ENCODE measurements around the gene DNAJB8. TPM values are rescaled to one million over a fixed set of nuclear protein-coding genes. Genes with fewer than 3 reads are reported as not detected.

The DNAJB8 gene
- total and polyA plus RNA-seq, 4 donors = not detected

DNA sequence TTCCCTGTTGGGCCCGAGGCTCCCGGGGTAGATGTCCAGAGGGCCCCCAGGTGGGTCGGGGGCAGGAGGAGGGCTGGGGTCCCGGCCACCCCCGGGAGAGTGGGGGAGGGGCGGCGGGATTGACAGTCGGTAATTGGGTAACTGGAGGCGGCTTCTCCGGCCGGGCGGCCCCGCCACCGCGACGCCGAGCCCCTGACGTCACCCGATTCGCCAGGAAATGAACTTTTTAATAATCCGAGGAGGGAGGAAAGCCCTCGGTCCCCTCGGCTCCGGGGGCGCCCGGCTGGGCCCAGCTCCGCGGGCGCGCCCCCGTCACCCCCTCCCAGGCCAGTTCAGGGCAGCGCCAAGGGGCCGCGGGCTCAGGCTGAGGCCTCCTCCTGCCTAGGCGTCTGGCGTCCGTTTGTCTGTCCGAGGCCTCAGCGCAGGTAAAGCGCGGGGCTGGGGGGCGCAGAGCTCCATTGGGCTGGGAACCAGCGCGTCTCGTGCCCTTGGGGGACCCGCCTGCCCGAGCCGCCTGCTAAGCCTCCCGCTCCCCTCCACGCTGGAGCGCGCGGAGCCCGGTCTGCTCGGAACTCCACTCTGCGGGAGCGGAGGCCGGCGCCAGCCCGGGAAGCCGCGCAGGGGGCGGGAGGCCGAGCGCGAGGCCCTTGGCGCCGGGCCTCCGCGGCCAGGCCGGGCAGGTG, 22.4 kb upstream of the DNAJB8 start:
- WGBS = 1% methylated on average over 71 of the region's 71 CpGs
- peaks cover 27 to 49% (median 41%) of the 10 kb centered on the region in 4 donors for H3K4me1 ChIP-seq (ENCODE audit: control insufficient read depth in 4 of 4, insufficient read depth in 4 of 4, low read length in 3 of 4)
- H3K27ac ChIP-seq (ENCODE audit: low read depth in 1 of 2, low read length in 2 of 2) = no peak overlapping the region
- peaks cover 6 to 19% (median 16%) of the 10 kb centered on the region in 4 donors for H3K27me3 ChIP-seq (ENCODE audit: control insufficient read depth in 4 of 4, insufficient read depth in 4 of 4, low read length in 3 of 4)
- no peak for DNase-seq (ENCODE audit: low spot score)
- H3K9me3 ChIP-seq (ENCODE audit: control insufficient read depth in 4 of 4, low read length in 3 of 4) = no peaks in the 10 kb centered on the region
- no peak overlapping the region for H3K9ac ChIP-seq (ENCODE audit: low read depth in 1 of 2, low read length in 2 of 2)
- H3K36me3 ChIP-seq (ENCODE audit: control insufficient read depth in 4 of 4, insufficient read depth in 3 of 4, low read depth in 1 of 4, low read length in 3 of 4) = no peaks in the 10 kb centered on the region
- TF ChIP-seq RAD21 (IDR thresholded peaks at IDR 0.05) (no peak), TAF1 (conservative IDR thresholded peaks at IDR 0.05) (no peak), HNF4A (conservative IDR thresholded peaks at IDR 0.05) (no peak), YY1 (IDR thresholded peaks at IDR 0.05) (no peak), SP1 (IDR thresholded peaks at IDR 0.05) (no peak), RXRA (IDR thresholded peaks at IDR 0.05) (no peak)
- TF ChIP-seq, protein P1, sequence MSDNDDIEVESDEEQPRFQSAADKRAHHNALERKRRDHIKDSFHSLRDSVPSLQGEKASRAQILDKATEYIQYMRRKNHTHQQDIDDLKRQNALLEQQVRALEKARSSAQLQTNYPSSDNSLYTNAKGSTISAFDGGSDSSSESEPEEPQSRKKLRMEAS (IDR thresholded peaks at IDR 0.05) = no peak
- TF ChIP-seq, protein P2, sequence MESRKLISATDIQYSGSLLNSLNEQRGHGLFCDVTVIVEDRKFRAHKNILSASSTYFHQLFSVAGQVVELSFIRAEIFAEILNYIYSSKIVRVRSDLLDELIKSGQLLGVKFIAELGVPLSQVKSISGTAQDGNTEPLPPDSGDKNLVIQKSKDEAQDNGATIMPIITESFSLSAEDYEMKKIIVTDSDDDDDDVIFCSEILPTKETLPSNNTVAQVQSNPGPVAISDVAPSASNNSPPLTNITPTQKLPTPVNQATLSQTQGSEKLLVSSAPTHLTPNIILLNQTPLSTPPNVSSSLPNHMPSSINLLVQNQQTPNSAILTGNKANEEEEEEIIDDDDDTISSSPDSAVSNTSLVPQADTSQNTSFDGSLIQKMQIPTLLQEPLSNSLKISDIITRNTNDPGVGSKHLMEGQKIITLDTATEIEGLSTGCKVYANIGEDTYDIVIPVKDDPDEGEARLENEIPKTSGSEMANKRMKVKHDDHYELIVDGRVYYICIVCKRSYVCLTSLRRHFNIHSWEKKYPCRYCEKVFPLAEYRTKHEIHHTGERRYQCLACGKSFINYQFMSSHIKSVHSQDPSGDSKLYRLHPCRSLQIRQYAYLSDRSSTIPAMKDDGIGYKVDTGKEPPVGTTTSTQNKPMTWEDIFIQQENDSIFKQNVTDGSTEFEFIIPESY (IDR thresholded peaks at IDR 0.05) = no peak
- peak overlapping the region in 2 of 3 donors; percentile 33 to 50 for H3K4me3 ChIP-seq (ENCODE audit: low read depth in 1 of 3, low read length in 3 of 3)

DNA sequence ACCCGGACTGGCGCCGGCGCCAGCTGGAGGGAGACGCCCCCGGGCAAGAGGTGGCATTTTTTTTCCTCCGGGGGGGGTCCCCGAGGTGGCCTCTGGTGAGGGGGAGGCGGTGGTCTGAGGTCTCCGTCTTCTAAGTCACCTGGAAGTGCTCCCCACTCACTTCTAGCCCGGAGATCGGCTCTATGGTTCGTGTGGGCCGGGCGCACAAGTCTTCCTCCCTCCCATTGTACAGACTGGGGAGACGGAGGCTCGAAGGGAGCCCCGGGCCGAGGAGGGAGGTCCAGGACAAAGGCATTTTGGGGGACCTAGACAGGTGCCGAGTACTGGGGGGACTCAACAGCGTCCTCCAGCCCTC, 21.9 kb upstream of the DNAJB8 start:
- Histone ChIP-seq H3K36me3 (ENCODE audit: control insufficient read depth in 4 of 4, insufficient read depth in 3 of 4, low read depth in 1 of 4, low read length in 3 of 4) (no peaks in the 10 kb centered on the region), H3K4me3 (ENCODE audit: low read depth in 1 of 3, low read length in 3 of 3) (peak overlapping the region in 1 of 3 donors; percentile 50), H3K4me1 (ENCODE audit: control insufficient read depth in 4 of 4, insufficient read depth in 4 of 4, low read length in 3 of 4) (peaks cover 27 to 49% (median 41%) of the 10 kb centered on the region in 4 donors), H3K9ac (ENCODE audit: low read depth in 1 of 2, low read length in 2 of 2) (no peak overlapping the region), H3K27me3 (ENCODE audit: control insufficient read depth in 4 of 4, insufficient read depth in 4 of 4, low read length in 3 of 4) (peaks cover 5 to 20% (median 13%) of the 10 kb centered on the region in 4 donors), H3K27ac (ENCODE audit: low read depth in 1 of 2, low read length in 2 of 2) (no peak overlapping the region), H3K9me3 (ENCODE audit: control insufficient read depth in 4 of 4, low read length in 3 of 4) (no peaks in the 10 kb centered on the region)
- no peak for TF ChIP-seq GABPA (IDR thresholded peaks at IDR 0.05 in 1 of 2, conservative IDR thresholded peaks at IDR 0.05 in 1 of 2)
- TF ChIP-seq, protein P1 (IDR thresholded peaks at IDR 0.05) = no peak
- TF ChIP-seq, protein P2 (IDR thresholded peaks at IDR 0.05) = no peak
- no peak for TF ChIP-seq FOXA1 (IDR thresholded peaks at IDR 0.05)
- TF ChIP-seq RXRA (IDR thresholded peaks at IDR 0.05) = no peak
- TF ChIP-seq YY1 (IDR thresholded peaks at IDR 0.05) = no peak
- TF ChIP-seq, protein P3, sequence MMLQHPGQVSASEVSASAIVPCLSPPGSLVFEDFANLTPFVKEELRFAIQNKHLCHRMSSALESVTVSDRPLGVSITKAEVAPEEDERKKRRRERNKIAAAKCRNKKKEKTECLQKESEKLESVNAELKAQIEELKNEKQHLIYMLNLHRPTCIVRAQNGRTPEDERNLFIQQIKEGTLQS (IDR thresholded peaks at IDR 0.05) = no peak
- no peak for TF ChIP-seq JUND (IDR thresholded peaks at IDR 0.05)
- no peak for TF ChIP-seq EGR1 (IDR thresholded peaks at IDR 0.05; ENCODE audit: low read depth in 2 of 2)
- TF ChIP-seq SP1 (IDR thresholded peaks at IDR 0.05) = no peak
- TF ChIP-seq HNF4G (IDR thresholded peaks at IDR 0.05) = no peak
- TF ChIP-seq, protein P4, sequence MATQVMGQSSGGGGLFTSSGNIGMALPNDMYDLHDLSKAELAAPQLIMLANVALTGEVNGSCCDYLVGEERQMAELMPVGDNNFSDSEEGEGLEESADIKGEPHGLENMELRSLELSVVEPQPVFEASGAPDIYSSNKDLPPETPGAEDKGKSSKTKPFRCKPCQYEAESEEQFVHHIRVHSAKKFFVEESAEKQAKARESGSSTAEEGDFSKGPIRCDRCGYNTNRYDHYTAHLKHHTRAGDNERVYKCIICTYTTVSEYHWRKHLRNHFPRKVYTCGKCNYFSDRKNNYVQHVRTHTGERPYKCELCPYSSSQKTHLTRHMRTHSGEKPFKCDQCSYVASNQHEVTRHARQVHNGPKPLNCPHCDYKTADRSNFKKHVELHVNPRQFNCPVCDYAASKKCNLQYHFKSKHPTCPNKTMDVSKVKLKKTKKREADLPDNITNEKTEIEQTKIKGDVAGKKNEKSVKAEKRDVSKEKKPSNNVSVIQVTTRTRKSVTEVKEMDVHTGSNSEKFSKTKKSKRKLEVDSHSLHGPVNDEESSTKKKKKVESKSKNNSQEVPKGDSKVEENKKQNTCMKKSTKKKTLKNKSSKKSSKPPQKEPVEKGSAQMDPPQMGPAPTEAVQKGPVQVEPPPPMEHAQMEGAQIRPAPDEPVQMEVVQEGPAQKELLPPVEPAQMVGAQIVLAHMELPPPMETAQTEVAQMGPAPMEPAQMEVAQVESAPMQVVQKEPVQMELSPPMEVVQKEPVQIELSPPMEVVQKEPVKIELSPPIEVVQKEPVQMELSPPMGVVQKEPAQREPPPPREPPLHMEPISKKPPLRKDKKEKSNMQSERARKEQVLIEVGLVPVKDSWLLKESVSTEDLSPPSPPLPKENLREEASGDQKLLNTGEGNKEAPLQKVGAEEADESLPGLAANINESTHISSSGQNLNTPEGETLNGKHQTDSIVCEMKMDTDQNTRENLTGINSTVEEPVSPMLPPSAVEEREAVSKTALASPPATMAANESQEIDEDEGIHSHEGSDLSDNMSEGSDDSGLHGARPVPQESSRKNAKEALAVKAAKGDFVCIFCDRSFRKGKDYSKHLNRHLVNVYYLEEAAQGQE (IDR thresholded peaks at IDR 0.05) = no peak
- TF ChIP-seq RAD21 (IDR thresholded peaks at IDR 0.05) = no peak
- no peak for TF ChIP-seq HNF4A (conservative IDR thresholded peaks at IDR 0.05)
- TF ChIP-seq NR2F2 (IDR thresholded peaks at IDR 0.05) = no peak
- no peak for TF ChIP-seq FOXA2 (IDR thresholded peaks at IDR 0.05)
- no peak for TF ChIP-seq TAF1 (conservative IDR thresholded peaks at IDR 0.05)
- DNase-seq (ENCODE audit: low spot score) = no peak
- 4% methylated on average over 21 of the region's 21 CpGs for WGBS
